Body of pancreas (tissue), 4 donors: ENCODE measurements around the gene ARHGDIG. TPM values are rescaled to one million over a fixed set of nuclear protein-coding genes. Genes with fewer than 3 reads are reported as not detected.
A peak's percentile ranks its signal among the peaks of the same experiment; 100 is the strongest.

Experiments
- ATAC-seq: fragments of 150-250 bp; one replicate; pipeline ENCODE4 v1.9.1; 2016
- DNase-seq, 4 donors: peaks; one replicate each; pipeline ENCODE4 v3.0.0-alpha.2; 2019
- H3K27ac ChIP-seq, 4 donors: fragments of 200-600 bp; sonication (generic); 1 replicate in 3 of 4; 2 replicates in 1 of 4; pipeline versions ENCODE4 v1.5.1 to v1.6.1; 2016 to 2019; ENCODE audit warnings: mild to moderate bottlenecking in 1 of 4, mixed read lengths in 1 of 4, moderate library complexity in 1 of 4
- H3K27me3 ChIP-seq, 2 donors: fragments of 200-600 bp; sonication (generic); one replicate each; pipeline ENCODE4 v1.6.0; 2016; ENCODE audit warnings: mild to moderate bottlenecking in 1 of 2
- H3K36me3 ChIP-seq, 2 donors: fragments of 200-600 bp; sonication (generic); replicated peaks in 1 of 2; 2 replicates each; pipeline ENCODE4 v1.5.1; 2016; ENCODE audit warnings: low read depth in 2 of 2; ENCODE audit not compliant: insufficient read depth in 1 of 2
- H3K4me1 ChIP-seq: fragments of 200-600 bp; sonication (generic); one replicate; pipeline ENCODE4 v1.6.0; 2016
- H3K4me3 ChIP-seq, 2 donors: fragments of 200-600 bp; sonication (generic); 1 replicate in 1 of 2; 2 replicates in 1 of 2; pipeline ENCODE4 v1.5.1; 2016 to 2019
- H3K9me3 ChIP-seq, 3 donors: fragments of 200-600 bp; sonication (generic); 1 replicate in 2 of 3; 2 replicates in 1 of 3; pipeline ENCODE4 v1.5.1; 2016
- POLR2A ChIP-seq, 3 donors: fragments of 450-650 bp; IDR thresholded peaks; one replicate each; pipeline ENCODE4 v1.6.1; 2016; ENCODE audit warnings: antibody characterized with exemption in 3 of 3, mild to moderate bottlenecking in 2 of 3
- WGBS, 2 donors: methylation state at CpG; one replicate each; pipeline ENCODE4 v1.1.5; 2017; 5-methylcytosine and 5-hydroxymethylcytosine counted together
- intact Hi-C: fragments of 100-400 bp; cut with DNase I; formaldehyde crosslinking; loops from one replicate; pipeline ENCODE4 v1.15.1; 2023
- total RNA-seq, 2 donors: library from RNA; depleted of rRNA; stranded (reverse); fragments of >200 nt; gene quantifications; one replicate each; pipeline ENCODE4 v1.1.0, GENCODE V29; 2016
- TF ChIP-seq, protein P1 (sequence below), 7 experiments: fragments of 450-650 bp in 4 of 7; fragments of 200-600 bp in 3 of 7; sonication (generic) in 3 of 7; IDR thresholded peaks; one replicate each; pipeline ENCODE4 v1.5.1; 2016 to 2019; ENCODE audit warnings: antibody characterized with exemption in 7 of 7

The ARHGDIG gene
- total RNA-seq, 2 donors from 2014 or later: 102 to 140 TPM

GRCh38 chr16:268141-269053, 12.0 kb upstream of the ARHGDIG start:
- ATAC-seq (peak; percentile 76), DNase-seq (peak; percentile 71 to 91 (median 86))
- peaks cover 2 to 3% of the 10 kb centered on the region in 2 donors for H3K36me3 ChIP-seq
- peaks cover 36% of the 10 kb centered on the region for H3K4me1 ChIP-seq
- peak; percentile 24 to 66 (median 52) for TF ChIP-seq POLR2A (IDR thresholded peaks at IDR 0.05)
- TF ChIP-seq, protein P1, sequence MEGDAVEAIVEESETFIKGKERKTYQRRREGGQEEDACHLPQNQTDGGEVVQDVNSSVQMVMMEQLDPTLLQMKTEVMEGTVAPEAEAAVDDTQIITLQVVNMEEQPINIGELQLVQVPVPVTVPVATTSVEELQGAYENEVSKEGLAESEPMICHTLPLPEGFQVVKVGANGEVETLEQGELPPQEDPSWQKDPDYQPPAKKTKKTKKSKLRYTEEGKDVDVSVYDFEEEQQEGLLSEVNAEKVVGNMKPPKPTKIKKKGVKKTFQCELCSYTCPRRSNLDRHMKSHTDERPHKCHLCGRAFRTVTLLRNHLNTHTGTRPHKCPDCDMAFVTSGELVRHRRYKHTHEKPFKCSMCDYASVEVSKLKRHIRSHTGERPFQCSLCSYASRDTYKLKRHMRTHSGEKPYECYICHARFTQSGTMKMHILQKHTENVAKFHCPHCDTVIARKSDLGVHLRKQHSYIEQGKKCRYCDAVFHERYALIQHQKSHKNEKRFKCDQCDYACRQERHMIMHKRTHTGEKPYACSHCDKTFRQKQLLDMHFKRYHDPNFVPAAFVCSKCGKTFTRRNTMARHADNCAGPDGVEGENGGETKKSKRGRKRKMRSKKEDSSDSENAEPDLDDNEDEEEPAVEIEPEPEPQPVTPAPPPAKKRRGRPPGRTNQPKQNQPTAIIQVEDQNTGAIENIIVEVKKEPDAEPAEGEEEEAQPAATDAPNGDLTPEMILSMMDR (IDR thresholded peaks at IDR 0.05): no peak
- intact Hi-C loops: no loop called here
- no peaks in the 10 kb centered on the region for H3K27me3 ChIP-seq
- 24 to 40% methylated on average over 19 to 40 of the region's 40 CpGs for WGBS, 2 donors
- no peaks in the 10 kb centered on the region for H3K9me3 ChIP-seq
- no peak overlapping the region for H3K4me3 ChIP-seq
- H3K27ac ChIP-seq: peak overlapping the region; percentile 77 to 84 (median 82)

DNA sequence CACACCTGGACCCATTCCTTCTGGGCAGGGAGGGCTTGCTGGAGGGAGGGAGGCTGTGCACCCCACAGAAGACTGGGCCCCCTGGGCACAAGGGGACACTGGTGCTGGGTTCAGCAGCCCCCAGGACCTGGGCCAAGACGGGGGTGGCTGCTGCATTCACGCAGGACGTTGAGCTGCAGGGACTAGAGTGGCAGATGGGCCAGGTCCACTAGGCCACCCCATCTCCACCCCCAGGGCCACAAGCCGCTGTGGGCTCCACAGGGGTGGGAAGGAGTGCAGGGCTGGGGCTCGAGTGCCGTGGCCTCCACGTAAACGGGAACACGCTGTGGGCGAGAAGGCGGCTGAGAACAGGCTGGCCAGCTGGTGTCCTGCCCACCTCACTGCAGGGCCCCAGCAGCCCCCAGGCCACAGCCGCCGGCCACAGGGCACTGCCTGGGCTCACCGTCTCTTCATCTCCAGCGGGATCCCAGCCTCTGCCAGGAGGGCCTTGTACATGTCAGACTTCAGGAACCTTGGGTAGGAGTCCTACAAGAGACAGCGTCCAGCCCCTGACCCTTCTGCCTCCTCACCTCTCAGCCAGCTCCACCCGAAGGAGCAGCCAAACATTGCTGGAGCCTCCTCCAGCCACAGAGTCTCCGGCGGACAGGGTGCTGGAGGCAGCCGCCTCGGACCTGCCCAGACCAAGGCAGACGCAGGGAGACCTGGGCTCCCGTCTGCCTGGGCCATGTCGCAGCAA, 11.2 kb upstream of the ARHGDIG start:
- Histone ChIP-seq H3K4me3 (no peak overlapping the region), H3K27ac (peak overlapping the region; percentile 77 to 84 (median 82)), H3K27me3 (no peaks in the 10 kb centered on the region), H3K36me3 (no peaks in the 10 kb centered on the region), H3K9me3 (no peaks in the 10 kb centered on the region), H3K4me1 (peaks cover 44% of the 10 kb centered on the region)
- WGBS, 2 donors: 43 to 60% methylated on average over 1 to 21 of the region's 24 CpGs
- TF ChIP-seq, protein P1 (IDR thresholded peaks at IDR 0.05): no peak
- no peak for TF ChIP-seq POLR2A (IDR thresholded peaks at IDR 0.05)
- DNase-seq: peak in 1 of 4 donors; percentile 38
- ATAC-seq: peak; percentile 15
- intact Hi-C loops: no loop called here

GRCh38 chr16:270381-271255, 9.8 kb upstream of the ARHGDIG start:
- WGBS, 2 donors: 84% methylated on average over 27 of the region's 34 CpGs; no CpG with 5 or more reads in 1 of the 2 donors
- H3K27me3 ChIP-seq: no peaks in the 10 kb centered on the region
- peak overlapping the region; percentile 2 to 84 (median 79) for H3K27ac ChIP-seq
- H3K9me3 ChIP-seq: no peaks in the 10 kb centered on the region
- ATAC-seq (no peak), DNase-seq (no peak)
- no peak overlapping the region for H3K4me3 ChIP-seq
- H3K36me3 ChIP-seq: no peaks in the 10 kb centered on the region
- peaks cover 56% of the 10 kb centered on the region for H3K4me1 ChIP-seq
- intact Hi-C loops: no loop called here
- no peak for TF ChIP-seq POLR2A (IDR thresholded peaks at IDR 0.05)
- TF ChIP-seq, protein P1 (IDR thresholded peaks at IDR 0.05): no peak

GRCh38 chr16:272633-273546, 7.5 kb upstream of the ARHGDIG start:
- TF ChIP-seq, protein P1 (IDR thresholded peaks at IDR 0.05): no peak
- no peak for TF ChIP-seq POLR2A (IDR thresholded peaks at IDR 0.05)
- H3K9me3 ChIP-seq: no peaks in the 10 kb centered on the region
- DNase-seq: no peak
- no peaks in the 10 kb centered on the region for H3K36me3 ChIP-seq
- H3K27ac ChIP-seq: peak overlapping the region in 1 of 4 donors; percentile 44
- H3K4me1 ChIP-seq: peaks cover 62% of the 10 kb centered on the region
- H3K27me3 ChIP-seq: no peaks in the 10 kb centered on the region
- no peak overlapping the region for H3K4me3 ChIP-seq
- WGBS, 2 donors: 68% methylated on average over 25 to 36 of the region's 36 CpGs
- intact Hi-C loops: no loop called here
- ATAC-seq: no peak
